Measurements from ENCODE around the gene SPTBN4.

- no peak for TF ChIP-seq POLR2AphosphoS5 (IDR thresholded peaks at IDR 0.05; ENCODE audit: low read depth)
- TF ChIP-seq CTCF (IDR thresholded peaks at IDR 0.05; ENCODE audit: insufficient read depth, low read length): no peak
These were observed 155.4 kb downstream of the SPTBN4 start for GRCh38 chr19:40621966-40622772.
